Skeletal muscle satellite cell (primary cell): ENCODE measurements around the gene NPHP4.

ENCODE experiments used
- H3K27me3 ChIP-seq: 2 replicates; pipeline ENCODE4 v1.7.0; 2013; ENCODE audit warnings: low read length; ENCODE audit not compliant: control insufficient read depth, insufficient read depth
- H3K36me3 ChIP-seq: 2 replicates; pipeline ENCODE4 v1.7.0; 2013; ENCODE audit warnings: mild to moderate bottlenecking, control low read depth, low read length; ENCODE audit not compliant: insufficient read depth
- H3K4me1 ChIP-seq: 2 replicates; pipeline ENCODE4 v1.7.0; 2013; ENCODE audit warnings: low read length; ENCODE audit not compliant: control insufficient read depth, insufficient read depth
- H3K4me2 ChIP-seq: 2 replicates; pipeline ENCODE4 v1.7.0; 2013; ENCODE audit warnings: mild to moderate bottlenecking, low read length
- H3K4me3 ChIP-seq: 2 replicates; pipeline ENCODE4 v1.7.0; 2013; ENCODE audit warnings: low read length
- H3K9ac ChIP-seq: 2 replicates; pipeline ENCODE4 v1.7.0; 2013; ENCODE audit warnings: mild to moderate bottlenecking, low read depth, low read length, moderate library complexity
- H3K9me3 ChIP-seq: replicated peaks from 2 replicates; pipeline ENCODE4 v1.7.0; 2013; ENCODE audit warnings: mild to moderate bottlenecking, control low read depth, low read length

Gene NPHP4

DNA sequence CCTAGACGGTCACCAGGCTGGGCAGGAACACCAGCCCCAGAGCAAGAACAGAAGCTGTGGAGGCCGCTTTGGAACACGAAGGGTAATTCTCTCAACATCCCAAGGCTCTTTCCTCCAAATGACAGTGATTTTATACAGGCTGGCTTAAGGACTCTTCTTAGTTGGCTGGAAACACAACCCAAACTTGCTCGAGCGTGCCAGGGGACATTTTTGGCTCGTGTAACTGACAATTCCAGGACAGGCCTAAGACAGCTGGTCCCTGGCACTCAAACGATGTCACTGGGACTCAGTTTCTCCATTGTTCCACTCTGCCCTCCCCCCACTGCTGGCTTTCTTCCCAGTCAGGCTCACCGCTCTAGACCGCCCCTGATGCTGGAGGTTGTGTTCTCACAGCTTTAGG is 164.7 kb downstream of the NPHP4 start:
- no peaks in the 10 kb centered on the region for H3K9me3 ChIP-seq
- H3K4me2 ChIP-seq = no peak overlapping the region
- H3K4me3 ChIP-seq = no peak overlapping the region
- H3K36me3 ChIP-seq = no peaks in the 10 kb centered on the region
- H3K9ac ChIP-seq = no peak overlapping the region
- H3K27me3 ChIP-seq = no peaks in the 10 kb centered on the region
- no peaks in the 10 kb centered on the region for H3K4me1 ChIP-seq

GRCh38 chr1:5826601-5827000 is 165.6 kb downstream of the NPHP4 start:
- no peaks in the 10 kb centered on the region for H3K36me3 ChIP-seq
- no peaks in the 10 kb centered on the region for H3K27me3 ChIP-seq
- no peaks in the 10 kb centered on the region for H3K4me1 ChIP-seq
- H3K9me3 ChIP-seq = no peaks in the 10 kb centered on the region
- H3K9ac ChIP-seq = no peak overlapping the region
- H3K4me2 ChIP-seq = no peak overlapping the region
- H3K4me3 ChIP-seq = no peak overlapping the region

DNA sequence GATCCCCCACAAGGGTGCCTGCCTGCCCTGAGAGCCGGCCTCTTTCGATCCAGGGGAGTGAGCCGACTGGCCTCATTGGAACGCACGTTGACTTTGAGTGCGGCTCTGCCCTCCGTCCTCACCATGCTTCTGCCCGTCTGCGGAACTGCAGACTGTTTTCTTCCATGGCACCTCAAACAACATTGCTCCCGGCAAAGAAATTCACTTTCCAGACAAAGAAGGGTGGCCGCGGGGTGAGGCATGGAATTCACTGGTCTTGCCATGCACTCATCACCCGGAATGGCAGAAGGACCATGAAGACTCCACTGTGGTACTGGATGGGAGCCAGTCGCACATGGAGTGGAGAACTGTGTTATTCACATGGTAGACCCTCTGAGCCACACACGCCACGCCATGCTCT is 169.5 kb downstream of the NPHP4 start:
- Histone ChIP-seq H3K4me3 (no peak overlapping the region), H3K4me2 (no peak overlapping the region), H3K9me3 (peaks cover 4% of the 10 kb centered on the region), H3K9ac (no peak overlapping the region), H3K27me3 (no peaks in the 10 kb centered on the region), H3K36me3 (no peaks in the 10 kb centered on the region), H3K4me1 (no peaks in the 10 kb centered on the region)

DNA sequence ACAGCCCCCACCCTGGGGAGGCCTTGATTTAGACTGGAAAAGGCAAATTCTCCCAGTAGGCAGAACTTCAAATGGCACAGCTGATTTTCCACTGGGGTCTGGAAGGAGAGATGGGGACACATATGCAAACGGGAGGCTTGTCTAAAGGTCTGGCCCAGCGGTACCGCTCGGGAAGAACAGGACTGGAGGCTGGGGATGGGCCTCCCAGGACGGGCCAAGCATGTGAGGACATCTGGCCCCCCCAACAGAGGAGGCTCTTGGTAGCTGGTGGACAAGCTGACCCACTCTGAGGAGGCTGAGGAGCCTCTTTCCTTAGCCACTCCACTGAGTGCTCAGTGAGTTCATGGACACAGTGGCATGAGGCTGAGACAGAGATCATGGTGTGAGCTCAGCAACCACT is 170.0 kb downstream of the NPHP4 start:
- Histone ChIP-seq H3K9me3 (peaks cover 4% of the 10 kb centered on the region), H3K4me1 (no peaks in the 10 kb centered on the region), H3K9ac (no peak overlapping the region), H3K27me3 (no peaks in the 10 kb centered on the region), H3K4me3 (no peak overlapping the region), H3K4me2 (no peak overlapping the region), H3K36me3 (no peaks in the 10 kb centered on the region)

DNA sequence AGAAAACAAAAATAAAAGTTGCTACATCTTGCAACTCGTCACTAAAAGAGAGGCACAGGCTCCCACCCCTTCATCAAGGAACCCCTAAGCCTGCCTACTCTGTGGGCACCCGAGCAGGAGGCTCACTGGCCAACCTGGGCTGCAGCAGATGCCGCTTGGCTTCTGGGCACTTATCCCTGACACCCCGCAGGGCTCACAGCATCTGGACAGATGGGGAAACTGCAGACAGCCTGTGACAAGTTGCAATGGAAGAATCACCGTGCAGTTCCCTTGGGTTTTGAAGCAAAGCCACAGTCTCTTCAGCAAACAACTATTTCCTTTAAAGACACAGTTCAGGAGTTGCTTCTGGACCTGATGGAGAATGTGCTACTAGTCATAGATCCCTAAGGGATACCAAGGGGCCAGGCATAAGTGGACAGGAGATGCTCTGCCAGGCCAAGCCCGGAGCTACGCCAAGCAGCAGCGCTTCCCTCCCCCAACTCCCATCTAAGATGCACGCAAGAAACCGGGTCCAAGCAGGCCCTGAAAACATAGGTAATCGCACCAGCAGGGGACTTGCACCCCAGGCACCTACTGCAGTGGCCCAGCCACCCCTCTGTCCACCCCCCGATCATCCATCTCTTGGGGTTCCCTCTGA is 170.6 kb downstream of the NPHP4 start:
- Histone ChIP-seq H3K9me3 (peaks cover 4% of the 10 kb centered on the region), H3K9ac (no peak overlapping the region), H3K4me3 (no peak overlapping the region), H3K36me3 (no peaks in the 10 kb centered on the region), H3K27me3 (no peaks in the 10 kb centered on the region), H3K4me1 (no peaks in the 10 kb centered on the region), H3K4me2 (no peak overlapping the region)

DNA sequence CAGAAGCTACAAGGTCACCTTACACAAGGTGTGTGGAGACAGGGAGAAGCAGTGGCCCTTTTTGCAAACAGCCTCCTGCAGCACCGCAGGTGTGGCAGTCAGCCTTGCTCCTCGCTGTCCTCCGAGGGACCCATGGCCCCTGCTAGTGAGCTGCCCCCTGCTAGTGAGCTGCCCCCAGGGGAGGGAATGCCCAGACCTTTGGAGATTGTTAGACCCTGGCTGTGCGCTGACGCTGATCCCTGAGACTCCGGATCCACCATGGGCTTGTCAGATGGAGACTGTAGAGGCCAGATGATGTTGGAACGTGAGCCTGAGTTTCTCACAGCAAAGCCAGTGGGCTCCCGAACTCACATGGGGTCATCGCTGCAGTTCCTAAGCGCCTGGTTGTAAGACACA is 172.2 kb downstream of the NPHP4 start:
- Histone ChIP-seq H3K36me3 (no peaks in the 10 kb centered on the region), H3K4me2 (no peak overlapping the region), H3K9ac (no peak overlapping the region), H3K9me3 (peaks cover 4% of the 10 kb centered on the region), H3K4me1 (no peaks in the 10 kb centered on the region), H3K27me3 (no peaks in the 10 kb centered on the region), H3K4me3 (no peak overlapping the region)

DNA sequence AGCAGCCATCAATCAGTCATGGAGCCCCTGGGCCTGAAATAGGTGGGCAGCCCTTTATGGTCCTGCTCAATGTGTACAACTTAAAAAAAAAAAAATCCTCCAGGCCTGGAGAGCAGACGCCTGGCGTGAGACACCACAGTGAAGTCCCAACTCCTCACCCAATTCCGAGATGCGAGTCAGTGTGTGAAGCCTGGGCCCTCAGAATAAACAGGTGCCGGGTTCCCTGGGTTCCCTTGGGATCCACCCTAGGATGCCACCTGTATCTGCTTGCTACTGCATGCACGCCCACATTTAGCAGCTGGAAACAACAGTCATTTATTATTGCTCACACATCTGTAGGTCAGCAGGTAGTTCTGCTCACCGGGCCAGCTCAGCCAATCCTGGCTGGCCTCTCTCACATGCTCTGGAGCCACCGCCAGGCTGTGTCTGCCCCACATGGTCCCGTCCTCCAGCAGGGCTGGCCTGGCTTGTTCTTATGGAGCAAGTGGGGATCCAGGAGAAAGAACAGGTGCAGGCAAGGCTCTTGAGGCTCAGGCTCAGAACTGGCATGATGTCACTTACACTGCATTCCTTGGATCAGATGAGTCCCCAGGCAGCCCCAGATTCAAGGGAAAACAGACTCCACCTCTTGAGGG is 172.7 kb downstream of the NPHP4 start:
- H3K4me3 ChIP-seq = no peak overlapping the region
- no peak overlapping the region for H3K4me2 ChIP-seq
- no peaks in the 10 kb centered on the region for H3K4me1 ChIP-seq
- H3K9me3 ChIP-seq = peaks cover 4% of the 10 kb centered on the region
- H3K9ac ChIP-seq = no peak overlapping the region
- no peaks in the 10 kb centered on the region for H3K27me3 ChIP-seq
- H3K36me3 ChIP-seq = no peaks in the 10 kb centered on the region

- no peak overlapping the region for H3K9ac ChIP-seq
- no peak overlapping the region for H3K4me2 ChIP-seq
- H3K4me1 ChIP-seq = no peaks in the 10 kb centered on the region
- no peak overlapping the region for H3K4me3 ChIP-seq
- H3K9me3 ChIP-seq = peaks cover 4% of the 10 kb centered on the region
- no peaks in the 10 kb centered on the region for H3K36me3 ChIP-seq
- H3K27me3 ChIP-seq = no peaks in the 10 kb centered on the region
Observed at GRCh38 chr1:5818755-5819154, 173.5 kb downstream of the NPHP4 start.

- H3K9me3 ChIP-seq = peaks cover 4% of the 10 kb centered on the region
- H3K9ac ChIP-seq = no peak overlapping the region
- H3K27me3 ChIP-seq = no peaks in the 10 kb centered on the region
- H3K4me2 ChIP-seq = no peak overlapping the region
- H3K4me1 ChIP-seq = no peaks in the 10 kb centered on the region
- no peak overlapping the region for H3K4me3 ChIP-seq
- H3K36me3 ChIP-seq = no peaks in the 10 kb centered on the region
Observed at GRCh38 chr1:5815716-5816115, 176.5 kb downstream of the NPHP4 start.

DNA sequence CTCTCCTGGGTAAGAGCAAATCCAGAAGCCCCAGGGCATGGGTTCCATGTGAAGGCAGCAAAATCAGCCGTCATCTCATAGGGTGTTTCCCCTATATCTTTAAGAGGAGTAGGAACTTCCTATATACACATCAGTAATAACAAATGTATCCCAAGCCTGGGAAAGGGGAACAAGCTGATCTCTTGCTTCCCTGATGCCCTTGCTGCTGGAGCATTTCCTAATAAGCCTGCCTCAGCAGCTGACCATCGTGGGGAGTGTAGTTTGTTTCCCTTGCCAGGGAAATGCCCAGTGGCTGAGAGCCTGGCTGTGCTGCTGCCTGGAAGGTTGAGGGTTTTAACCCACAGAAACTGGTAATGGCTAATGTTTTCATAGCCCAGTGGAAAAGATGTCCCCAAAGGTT is 177.0 kb downstream of the NPHP4 start:
- Histone ChIP-seq H3K36me3 (no peaks in the 10 kb centered on the region), H3K9me3 (peaks cover 4% of the 10 kb centered on the region), H3K4me2 (no peak overlapping the region), H3K27me3 (no peaks in the 10 kb centered on the region), H3K4me3 (no peak overlapping the region), H3K9ac (no peak overlapping the region), H3K4me1 (no peaks in the 10 kb centered on the region)

- Histone ChIP-seq H3K4me3 (no peak overlapping the region), H3K4me1 (no peaks in the 10 kb centered on the region), H3K36me3 (no peaks in the 10 kb centered on the region), H3K27me3 (no peaks in the 10 kb centered on the region), H3K4me2 (no peak overlapping the region), H3K9ac (no peak overlapping the region), H3K9me3 (peaks cover 5% of the 10 kb centered on the region)
Observed at GRCh38 chr1:5814046-5814619, 178.1 kb downstream of the NPHP4 start.

DNA sequence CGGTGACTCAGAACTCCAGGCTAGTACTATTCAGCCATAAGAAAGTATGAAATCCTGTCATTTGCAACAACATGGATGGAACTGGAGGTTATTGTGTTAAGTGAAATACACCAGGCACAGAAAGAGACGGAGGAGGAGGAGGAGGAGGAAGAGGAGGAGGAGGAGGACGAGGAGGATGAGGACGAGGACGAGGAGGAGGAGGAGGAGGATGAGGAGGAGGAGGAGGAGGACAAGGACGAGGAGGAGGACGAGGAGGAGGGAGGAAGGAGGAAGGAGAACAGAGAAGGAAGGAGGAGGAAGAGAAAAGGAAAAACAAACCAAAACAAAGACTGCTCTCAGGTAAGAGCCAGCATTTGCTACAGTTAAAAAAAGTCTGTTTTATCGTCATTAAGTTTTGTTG is 178.7 kb downstream of the NPHP4 start:
- Histone ChIP-seq H3K4me3 (no peak overlapping the region), H3K9me3 (peaks cover 6% of the 10 kb centered on the region), H3K9ac (no peak overlapping the region), H3K4me1 (no peaks in the 10 kb centered on the region), H3K4me2 (no peak overlapping the region), H3K36me3 (no peaks in the 10 kb centered on the region), H3K27me3 (no peaks in the 10 kb centered on the region)
